IPS-NIHi11 (cell line): Measurements from ENCODE around the gene PRSS56.

Source experiments
- DNase-seq: peaks from one replicate; pipeline ENCODE4 v3.0.0; 2012; ENCODE audit warnings: mixed read lengths, low spot score

The PRSS56 gene

DNA sequence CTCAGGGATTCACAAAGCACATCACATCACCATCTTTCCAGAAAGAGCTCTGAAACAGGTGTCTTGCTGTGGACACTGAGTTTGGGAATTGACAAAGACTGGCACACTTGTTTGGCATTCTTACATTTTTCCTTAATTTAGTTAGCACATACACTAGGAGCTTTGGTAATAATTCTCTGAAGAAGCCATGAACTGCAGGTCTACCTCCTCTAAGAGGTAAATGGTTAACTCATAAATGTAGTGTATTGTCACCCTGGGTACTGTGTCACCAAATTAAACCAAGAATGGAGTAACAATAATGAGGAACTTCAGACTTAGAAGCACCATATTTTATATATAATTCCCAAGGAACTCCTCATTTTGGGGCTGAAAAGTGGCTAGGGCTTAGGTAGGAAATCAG lies 52.9 kb downstream of the PRSS56 start:
- DNase-seq: no peak

DNA sequence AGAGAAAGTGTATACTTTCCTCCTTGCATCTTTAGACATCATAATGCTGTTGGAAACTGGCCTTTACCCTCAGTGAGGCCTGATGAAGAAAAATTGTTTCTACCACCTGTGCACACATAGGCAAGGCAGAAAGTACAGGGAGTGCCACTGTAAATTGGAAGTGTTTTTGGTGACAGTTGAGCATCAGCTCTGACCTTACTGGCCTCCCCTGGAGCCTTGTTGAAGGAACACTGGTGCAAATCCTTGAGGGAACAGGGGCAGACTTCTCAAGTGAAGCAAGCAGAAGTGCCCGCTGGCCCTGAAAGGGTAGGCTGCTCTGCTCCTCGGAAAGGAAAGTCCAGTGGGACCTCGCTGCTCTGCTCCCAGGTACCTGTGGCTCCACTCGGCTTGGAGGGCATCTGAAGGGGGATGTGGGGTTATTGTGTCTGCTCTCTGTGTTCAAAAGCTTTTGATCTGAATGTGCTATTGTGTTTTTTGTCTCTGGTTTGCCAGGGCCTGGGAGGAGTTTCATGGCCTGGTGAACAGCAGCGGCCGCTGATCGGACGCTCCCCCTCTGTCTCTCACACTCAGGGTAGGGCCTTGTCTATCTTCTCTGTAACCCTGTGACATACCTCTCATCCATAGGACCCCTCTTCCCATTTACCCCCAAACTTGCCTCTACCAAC lies 53.7 kb downstream of the PRSS56 start:
- no peak for DNase-seq

DNA sequence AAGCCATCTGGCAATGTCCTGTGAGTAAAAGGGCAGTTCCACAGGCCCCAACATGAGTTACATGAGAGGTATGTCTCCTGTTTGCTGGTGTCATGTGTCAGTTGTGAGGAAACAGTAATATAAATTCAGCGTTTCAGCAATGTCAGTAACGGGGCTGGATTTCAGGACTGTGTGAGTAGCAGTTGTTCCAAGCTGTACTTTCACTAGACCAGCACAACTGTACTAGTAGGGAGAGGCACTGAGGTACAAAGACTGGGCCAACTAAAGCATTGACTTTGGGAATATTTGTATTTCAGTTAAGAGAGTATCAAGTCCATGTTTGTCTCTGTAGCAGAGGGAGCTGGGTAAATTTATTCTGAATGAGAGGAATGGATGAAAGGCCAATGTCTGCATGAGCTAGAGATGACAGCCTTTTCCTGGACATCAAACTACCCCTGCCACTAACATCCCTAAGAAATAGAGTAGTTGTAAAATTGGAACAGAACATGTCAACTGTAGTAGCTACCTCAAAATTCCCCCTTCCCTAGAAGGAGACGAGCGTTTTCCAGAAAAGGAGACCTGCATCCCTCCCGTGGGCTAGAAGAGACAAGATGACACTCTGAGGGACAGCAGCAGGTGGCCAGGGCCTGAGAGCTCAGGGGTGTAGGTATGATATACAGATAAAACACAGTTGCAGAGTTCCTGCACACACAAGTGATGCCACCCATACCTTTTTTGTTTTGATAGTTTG lies 54.7 kb downstream of the PRSS56 start:
- no peak for DNase-seq
